SH-SY5Y (cell line): ENCODE measurements around the gene SLX4.

Experiments
- GATA2 ChIP-seq: IDR thresholded peaks from 2 replicates; pipeline ENCODE4 v1.6.1; 2011; ENCODE audit warnings: mild to moderate bottlenecking, low read depth, low read length
- GATA3 ChIP-seq: IDR thresholded peaks from 2 replicates; pipeline ENCODE4 v1.6.1; 2011; ENCODE audit warnings: low read depth, mild to moderate bottlenecking, low read length, moderate library complexity

DNA sequence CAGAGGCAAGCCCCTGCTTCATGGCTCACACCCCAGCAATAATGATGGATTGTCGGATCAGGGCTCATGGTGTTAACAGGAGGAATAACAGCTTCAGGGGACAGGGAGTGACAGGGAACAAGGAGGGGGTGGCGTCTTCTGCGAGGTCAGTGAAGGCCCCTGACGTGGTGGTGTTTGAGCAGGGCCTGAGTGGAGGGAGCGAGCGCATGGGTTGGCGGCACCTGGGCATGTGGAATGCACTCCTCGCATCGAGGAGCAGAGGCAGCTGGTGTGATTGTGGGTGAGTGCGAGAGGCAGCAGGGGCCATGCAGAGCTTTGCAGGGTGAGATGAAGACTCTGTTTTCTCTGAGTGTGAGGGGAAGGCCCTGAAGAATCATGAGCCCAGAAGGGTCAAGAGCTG, 77.3 kb downstream of the SLX4 start:
- TF ChIP-seq GATA2 (no peak), GATA3 (no peak)
